Hepatocyte (in vitro differentiated cells): ENCODE data around the gene CCDC63. TPM values are rescaled to one million over a fixed set of nuclear protein-coding genes. Genes with fewer than 3 reads are reported as not detected.

Source experiments
- DNase-seq: peaks from one replicate; pipeline ENCODE4 v3.0.0-alpha.2; 2016; ENCODE audit warnings: low spot score
- H2AFZ ChIP-seq: fragments of 200-600 bp; sonication (generic); 2 replicates; pipeline ENCODE4 v1.6.0; 2016; ENCODE audit warnings: antibody characterized with exemption, mild to moderate bottlenecking
- H3K27ac ChIP-seq: fragments of 200-600 bp; sonication (generic); 2 replicates; pipeline ENCODE4 v1.5.1; 2016; ENCODE audit warnings: mild to moderate bottlenecking
- H3K27me3 ChIP-seq: fragments of 200-600 bp; sonication (generic); 2 replicates; pipeline ENCODE4 v1.6.1; 2016
- H3K36me3 ChIP-seq: fragments of 200-600 bp; sonication (generic); replicated peaks from 2 replicates; pipeline ENCODE4 v1.5.1; 2016; ENCODE audit warnings: low read depth; ENCODE audit not compliant: insufficient read depth
- H3K4me1 ChIP-seq: fragments of 200-600 bp; sonication (generic); 2 replicates; pipeline ENCODE4 v1.5.1; 2016; ENCODE audit warnings: mild to moderate bottlenecking, moderate library complexity; ENCODE audit not compliant: insufficient read depth
- H3K4me2 ChIP-seq: fragments of 200-600 bp; sonication (generic); 2 replicates; pipeline ENCODE4 v1.6.0; 2016
- H3K4me3 ChIP-seq: fragments of 200-600 bp; sonication (generic); 2 replicates; pipeline ENCODE4 v1.5.1; 2016; ENCODE audit warnings: mild to moderate bottlenecking
- H3K79me2 ChIP-seq: fragments of 200-600 bp; sonication (generic); 2 replicates; pipeline ENCODE4 v1.6.0; 2017; ENCODE audit warnings: mild to moderate bottlenecking
- H3K9me2 ChIP-seq: fragments of 200-600 bp; sonication (generic); replicated peaks from 2 replicates; pipeline ENCODE4 v1.6.0; 2017; ENCODE audit warnings: mild to moderate bottlenecking; ENCODE audit not compliant: insufficient read depth
- H3K9me3 ChIP-seq: fragments of 200-600 bp; sonication (generic); 2 replicates; pipeline ENCODE4 v1.5.1; 2016; ENCODE audit warnings: low read depth, mild to moderate bottlenecking
- H4K20me1 ChIP-seq: fragments of 200-600 bp; sonication (generic); 2 replicates; pipeline ENCODE4 v1.6.0; 2016; ENCODE audit warnings: mild to moderate bottlenecking; ENCODE audit not compliant: insufficient read depth, poor library complexity, severe bottlenecking
- EZH2 ChIP-seq: fragments of 200-600 bp; sonication (generic); IDR thresholded peaks from 2 replicates; pipeline ENCODE4 v1.6.1; 2016; ENCODE audit warnings: antibody characterized with exemption, mild to moderate bottlenecking, borderline replicate concordance
- EZH2phosphoT487 ChIP-seq: fragments of 200-600 bp; sonication (generic); IDR thresholded peaks from one replicate; pipeline ENCODE4 v1.6.1; 2018; ENCODE audit warnings: antibody characterized with exemption, mild to moderate bottlenecking, low read depth, moderate library complexity; ENCODE audit not compliant: unreplicated experiment, severe bottlenecking
- WGBS: methylation state at CpG from one replicate; pipeline ENCODE4 v1.1.6; 2016; ENCODE audit warnings: low lambda C conversion rate; ENCODE audit errors: missing lambda C conversion rate; 5-methylcytosine and 5-hydroxymethylcytosine counted together
- polyA plus RNA-seq: library from polyadenylated mRNA; unstranded; fragments of >200 nt; fragmentation: Nextera tagmentation; extraction: Ambion mirVana; gene quantifications from 2 replicates; pipeline ENCODE4 v1.2.1, GENCODE V29; 2016
- total RNA-seq: library from RNA; depleted of rRNA; stranded (reverse); fragments of >200 nt; gene quantifications from 2 replicates; pipeline ENCODE4 v1.2.3, GENCODE V29; 2014
- TF ChIP-seq, protein P1 (sequence below): fragments of 200-600 bp; sonication (generic); IDR thresholded peaks from 2 replicates; pipeline ENCODE4 v1.5.1; 2016; ENCODE audit warnings: antibody characterized with exemption, mild to moderate bottlenecking; ENCODE audit not compliant: poor library complexity

The CCDC63 gene
- total and polyA plus RNA-seq, 2 experiments from 2014 or later, result not detected

DNA sequence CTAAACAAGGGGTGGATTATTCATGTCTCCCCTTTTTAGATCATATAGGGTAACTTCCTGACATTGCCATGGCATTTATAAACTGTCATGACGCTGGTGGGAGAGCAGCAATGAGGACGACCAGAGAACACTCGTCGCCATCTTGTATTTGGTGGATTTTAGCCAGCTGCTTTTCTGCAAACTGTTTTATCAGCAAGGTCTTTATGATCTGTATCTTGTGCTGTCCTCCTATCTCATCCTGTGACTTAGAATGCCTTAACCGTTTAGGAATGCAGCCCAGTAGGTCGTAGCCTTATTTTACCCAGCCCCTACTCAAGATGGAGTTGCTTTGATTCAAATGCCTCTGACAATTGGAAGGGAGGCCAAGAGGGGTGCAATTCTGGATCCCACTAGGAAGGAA lies 5.8 kb upstream of the CCDC63 start:
- H3K4me3 ChIP-seq, result no peak overlapping the region
- H3K4me2 ChIP-seq, result no peak overlapping the region
- H3K27ac ChIP-seq, result no peak overlapping the region
- peaks cover 11% of the 10 kb centered on the region for H3K27me3 ChIP-seq
- H3K36me3 ChIP-seq, result no peaks in the 10 kb centered on the region
- no peaks in the 10 kb centered on the region for H3K4me1 ChIP-seq
- H3K9me3 ChIP-seq, result no peaks in the 10 kb centered on the region
- TF ChIP-seq EZH2phosphoT487 (no peak), EZH2 (no peak)
- TF ChIP-seq, protein P1, sequence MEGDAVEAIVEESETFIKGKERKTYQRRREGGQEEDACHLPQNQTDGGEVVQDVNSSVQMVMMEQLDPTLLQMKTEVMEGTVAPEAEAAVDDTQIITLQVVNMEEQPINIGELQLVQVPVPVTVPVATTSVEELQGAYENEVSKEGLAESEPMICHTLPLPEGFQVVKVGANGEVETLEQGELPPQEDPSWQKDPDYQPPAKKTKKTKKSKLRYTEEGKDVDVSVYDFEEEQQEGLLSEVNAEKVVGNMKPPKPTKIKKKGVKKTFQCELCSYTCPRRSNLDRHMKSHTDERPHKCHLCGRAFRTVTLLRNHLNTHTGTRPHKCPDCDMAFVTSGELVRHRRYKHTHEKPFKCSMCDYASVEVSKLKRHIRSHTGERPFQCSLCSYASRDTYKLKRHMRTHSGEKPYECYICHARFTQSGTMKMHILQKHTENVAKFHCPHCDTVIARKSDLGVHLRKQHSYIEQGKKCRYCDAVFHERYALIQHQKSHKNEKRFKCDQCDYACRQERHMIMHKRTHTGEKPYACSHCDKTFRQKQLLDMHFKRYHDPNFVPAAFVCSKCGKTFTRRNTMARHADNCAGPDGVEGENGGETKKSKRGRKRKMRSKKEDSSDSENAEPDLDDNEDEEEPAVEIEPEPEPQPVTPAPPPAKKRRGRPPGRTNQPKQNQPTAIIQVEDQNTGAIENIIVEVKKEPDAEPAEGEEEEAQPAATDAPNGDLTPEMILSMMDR, result no peak
- no peaks in the 10 kb centered on the region for H4K20me1 ChIP-seq
- no peaks in the 10 kb centered on the region for H3K79me2 ChIP-seq
- H2AFZ ChIP-seq, result no peak overlapping the region
- WGBS, result 44% methylated on average over 6 of the region's 6 CpGs
- no peaks in the 10 kb centered on the region for H3K9me2 ChIP-seq
- no peak for DNase-seq

- Histone ChIP-seq H2AFZ (no peak overlapping the region), H3K4me1 (no peaks in the 10 kb centered on the region), H3K9me2 (no peaks in the 10 kb centered on the region), H4K20me1 (no peaks in the 10 kb centered on the region), H3K36me3 (no peaks in the 10 kb centered on the region), H3K27ac (no peak overlapping the region), H3K4me3 (no peak overlapping the region), H3K79me2 (no peaks in the 10 kb centered on the region), H3K9me3 (no peaks in the 10 kb centered on the region), H3K27me3 (peaks cover 37% of the 10 kb centered on the region), H3K4me2 (no peak overlapping the region)
- 85% methylated on average over 3 of the region's 3 CpGs for WGBS
- DNase-seq, result no peak
- TF ChIP-seq, protein P1, result no peak
- no peak for TF ChIP-seq EZH2phosphoT487
- no peak for TF ChIP-seq EZH2
Measured at GRCh38 chr12:110844131-110844530, 2.7 kb upstream of the CCDC63 start.

GRCh38 chr12:110844551-110845338 lies 2.0 kb upstream of the CCDC63 start:
- no peaks in the 10 kb centered on the region for H3K79me2 ChIP-seq
- TF ChIP-seq EZH2, result no peak
- no peaks in the 10 kb centered on the region for H3K9me3 ChIP-seq
- no peaks in the 10 kb centered on the region for H3K4me1 ChIP-seq
- H4K20me1 ChIP-seq, result no peaks in the 10 kb centered on the region
- WGBS, result 82% methylated on average over 15 of the region's 15 CpGs
- H3K4me3 ChIP-seq, result no peak overlapping the region
- no peaks in the 10 kb centered on the region for H3K9me2 ChIP-seq
- peaks cover 37% of the 10 kb centered on the region for H3K27me3 ChIP-seq
- H3K27ac ChIP-seq, result no peak overlapping the region
- no peak for DNase-seq
- no peaks in the 10 kb centered on the region for H3K36me3 ChIP-seq
- no peak overlapping the region for H3K4me2 ChIP-seq
- no peak overlapping the region for H2AFZ ChIP-seq

GRCh38 chr12:110845339-110845682 lies 1.5 kb upstream of the CCDC63 start:
- peaks cover 40% of the 10 kb centered on the region for H3K27me3 ChIP-seq

More at GRCh38 chr12:110845339-110845682, 1.5 kb upstream of the CCDC63 start:
- Histone ChIP-seq H3K36me3 (no peaks in the 10 kb centered on the region), H3K27ac (no peak overlapping the region), H2AFZ (no peak overlapping the region), H3K9me3 (no peaks in the 10 kb centered on the region), H4K20me1 (no peaks in the 10 kb centered on the region), H3K4me1 (no peaks in the 10 kb centered on the region), H3K9me2 (no peaks in the 10 kb centered on the region), H3K79me2 (no peaks in the 10 kb centered on the region), H3K4me3 (no peak overlapping the region), H3K4me2 (no peak overlapping the region)
- no peak for DNase-seq
- TF ChIP-seq, protein P1, result no peak
- TF ChIP-seq EZH2phosphoT487 (no peak), EZH2 (no peak)
- WGBS, result 89% methylated on average over 4 of the region's 4 CpGs
